DLD1 (cell line): ENCODE results near the gene FSTL4.
"Not testable (repeated sequence)": the region's sequence is repeated elsewhere in the genome, so short reads cannot be mapped to it uniquely, and the experiment has no call there.

Source experiments
- in situ Hi-C: cut with HindIII; loops from 2 replicates; pipeline ENCODE4 v1.10.0; 2017; ENCODE audit warnings: low sequenced_read_pairs

FSTL4 gene

GRCh38 chr5:133410335-133410828, 202.0 kb downstream of the FSTL4 start:
- in situ Hi-C loops, result no loop called here

- in situ Hi-C loops, result no loop called here
Observed at GRCh38 chr5:133409210-133409674, 203.1 kb downstream of the FSTL4 start.

GRCh38 chr5:133408322-133408721, 204.0 kb downstream of the FSTL4 start:
- in situ Hi-C loops, result no loop called here

GRCh38 chr5:133406977-133407632, 205.2 kb downstream of the FSTL4 start:
- in situ Hi-C loops, result no loop called here

GRCh38 chr5:133406208-133406976, 205.9 kb downstream of the FSTL4 start:
- in situ Hi-C loops, result no loop called here

- in situ Hi-C loops, result no loop called here
Observed at GRCh38 chr5:133405275-133406034, 206.9 kb downstream of the FSTL4 start.

GRCh38 chr5:133404724-133405123, 207.6 kb downstream of the FSTL4 start:
- in situ Hi-C loops, result no loop called here

- in situ Hi-C loops, result no loop called here
Observed at GRCh38 chr5:133403741-133404364, 208.5 kb downstream of the FSTL4 start.

GRCh38 chr5:133402775-133403174, 209.6 kb downstream of the FSTL4 start:
- in situ Hi-C loops, result no loop called here

GRCh38 chr5:133401731-133402347, 210.5 kb downstream of the FSTL4 start:
- in situ Hi-C loops, result no loop called here

GRCh38 chr5:133400831-133401351, 211.4 kb downstream of the FSTL4 start:
- in situ Hi-C loops, result no loop called here

- in situ Hi-C loops, result no loop called here
Observed at GRCh38 chr5:133400120-133400519, 212.2 kb downstream of the FSTL4 start.

GRCh38 chr5:133399247-133399891, 213.0 kb downstream of the FSTL4 start:
- in situ Hi-C loops, result no loop called here

GRCh38 chr5:133398646-133399101, 213.7 kb downstream of the FSTL4 start:
- in situ Hi-C loops, result no loop called here

- in situ Hi-C loops, result no loop called here
Observed at GRCh38 chr5:133397990-133398645, 214.2 kb downstream of the FSTL4 start.

- in situ Hi-C loops, result no loop called here
Observed at GRCh38 chr5:133397348-133397747, 215.0 kb downstream of the FSTL4 start.

- in situ Hi-C loops, result no loop called here
Observed at GRCh38 chr5:133396814-133397213, 215.5 kb downstream of the FSTL4 start.

- in situ Hi-C loops, result no loop called here
Observed at GRCh38 chr5:133396187-133396741, 216.1 kb downstream of the FSTL4 start.

- in situ Hi-C loops, result not testable (repeated sequence)
Observed at GRCh38 chr5:133395207-133395606, 217.1 kb downstream of the FSTL4 start.
